ENCODE measurements around the gene STX2.

The STX2 gene

DNA sequence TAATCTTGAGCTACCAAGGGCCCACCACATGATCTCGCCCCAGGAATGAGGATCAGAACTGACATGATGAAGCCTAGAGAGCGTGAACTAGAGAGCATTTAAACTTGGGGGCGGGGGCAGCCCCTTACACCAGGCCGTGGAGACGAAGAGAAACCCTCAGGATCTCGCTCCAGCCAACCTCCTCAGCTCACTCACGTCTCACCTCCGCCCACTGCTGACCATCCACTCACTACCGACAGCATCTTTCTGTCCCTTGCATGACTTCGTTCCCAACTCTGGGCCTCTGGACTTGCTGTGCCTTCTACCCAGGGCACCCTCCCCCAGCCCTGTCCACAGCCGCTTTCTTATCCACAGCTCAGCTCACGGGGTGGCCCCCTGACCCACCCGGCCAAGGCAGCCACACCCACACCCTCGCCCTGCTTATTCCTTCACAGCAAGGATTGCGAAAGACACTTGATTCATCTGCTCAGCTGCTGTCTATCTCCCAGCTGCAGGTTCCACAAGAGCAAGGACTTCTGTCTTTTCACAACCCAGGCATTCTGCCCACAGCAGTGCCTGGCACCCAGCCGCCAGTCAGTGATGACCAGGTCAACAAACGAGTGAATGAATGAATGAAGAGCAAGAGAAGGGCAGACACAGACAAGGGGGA, 6.4 kb downstream of the STX2 start:
- Histone ChIP-seq H3K27me3 (ENCODE audit: insufficient read depth, low read length, poor library complexity, severe bottlenecking) (no peaks in the 10 kb centered on the region), H3K9me3 (ENCODE audit: insufficient read depth, low read depth, low read length) (no peaks in the 10 kb centered on the region), H3K36me3 (ENCODE audit: insufficient read depth, low read length) (no peaks in the 10 kb centered on the region), H3K4me1 (ENCODE audit: insufficient read depth, low read length, poor library complexity, severe bottlenecking) (peaks cover 19% of the 10 kb centered on the region), H3K9me2 (replicated peaks; ENCODE audit: low read depth, low read length) (no peaks in the 10 kb centered on the region), H2AFZ (ENCODE audit: low read length) (no peak overlapping the region), H3K4me2 (ENCODE audit: low read depth, low read length, poor library complexity, severe bottlenecking) (no peak overlapping the region), H3F3A (ENCODE audit: low read depth) (peaks cover 3% of the 10 kb centered on the region; the same call in 1 of the 2 replicates), H4K20me1 (ENCODE audit: insufficient read depth, low read length, poor library complexity, severe bottlenecking) (no peaks in the 10 kb centered on the region), H3K9ac (ENCODE audit: low read depth, low read length, poor library complexity, severe bottlenecking) (no peak overlapping the region), H3K4me3 (ENCODE audit: low read length, poor library complexity, severe bottlenecking) (no peak overlapping the region), H3K79me2 (ENCODE audit: insufficient read depth, low read length) (peaks cover 7% of the 10 kb centered on the region; the same call in 1 of the 2 replicates)
- no peak for TF ChIP-seq EZH2phosphoT487 (IDR thresholded peaks at IDR 0.05; ENCODE audit: borderline replicate concordance)
- TF ChIP-seq, protein P1, sequence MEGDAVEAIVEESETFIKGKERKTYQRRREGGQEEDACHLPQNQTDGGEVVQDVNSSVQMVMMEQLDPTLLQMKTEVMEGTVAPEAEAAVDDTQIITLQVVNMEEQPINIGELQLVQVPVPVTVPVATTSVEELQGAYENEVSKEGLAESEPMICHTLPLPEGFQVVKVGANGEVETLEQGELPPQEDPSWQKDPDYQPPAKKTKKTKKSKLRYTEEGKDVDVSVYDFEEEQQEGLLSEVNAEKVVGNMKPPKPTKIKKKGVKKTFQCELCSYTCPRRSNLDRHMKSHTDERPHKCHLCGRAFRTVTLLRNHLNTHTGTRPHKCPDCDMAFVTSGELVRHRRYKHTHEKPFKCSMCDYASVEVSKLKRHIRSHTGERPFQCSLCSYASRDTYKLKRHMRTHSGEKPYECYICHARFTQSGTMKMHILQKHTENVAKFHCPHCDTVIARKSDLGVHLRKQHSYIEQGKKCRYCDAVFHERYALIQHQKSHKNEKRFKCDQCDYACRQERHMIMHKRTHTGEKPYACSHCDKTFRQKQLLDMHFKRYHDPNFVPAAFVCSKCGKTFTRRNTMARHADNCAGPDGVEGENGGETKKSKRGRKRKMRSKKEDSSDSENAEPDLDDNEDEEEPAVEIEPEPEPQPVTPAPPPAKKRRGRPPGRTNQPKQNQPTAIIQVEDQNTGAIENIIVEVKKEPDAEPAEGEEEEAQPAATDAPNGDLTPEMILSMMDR (conservative IDR thresholded peaks at IDR 0.05; ENCODE audit: low read length) = no peak

DNA sequence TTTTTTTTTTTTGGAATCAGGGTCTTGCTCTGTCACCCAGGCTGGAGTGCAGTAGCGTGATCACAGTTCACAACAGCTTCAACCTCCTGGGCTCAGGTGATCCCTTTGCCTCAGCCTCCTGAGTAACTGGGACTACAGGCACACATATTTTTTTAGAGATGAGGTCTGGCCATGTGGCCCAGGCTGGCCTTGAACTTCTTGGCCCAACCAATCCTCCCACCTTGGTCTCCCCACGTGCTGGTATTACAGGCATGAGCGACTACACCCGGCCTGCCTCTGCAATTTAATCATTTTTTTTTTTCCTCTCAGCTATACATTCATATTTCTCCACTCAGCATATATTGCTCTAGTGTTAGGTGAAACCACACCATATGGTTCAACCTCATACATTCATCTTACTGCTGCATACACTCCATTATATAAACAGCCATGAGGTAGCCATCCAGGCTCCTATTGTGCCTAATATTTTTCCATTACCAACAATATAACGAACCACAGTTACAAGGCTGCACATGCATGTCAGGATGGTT, 7.1 kb downstream of the STX2 start:
- Histone ChIP-seq H3K9ac (ENCODE audit: low read depth, low read length, poor library complexity, severe bottlenecking) (no peak overlapping the region), H3K9me3 (ENCODE audit: insufficient read depth, low read depth, low read length) (no peaks in the 10 kb centered on the region), H3K36me3 (ENCODE audit: insufficient read depth, low read length) (no peaks in the 10 kb centered on the region), H3K4me2 (ENCODE audit: low read depth, low read length, poor library complexity, severe bottlenecking) (no peak overlapping the region), H3F3A (ENCODE audit: low read depth) (peaks cover 3% of the 10 kb centered on the region; the same call in 1 of the 2 replicates), H3K27me3 (ENCODE audit: insufficient read depth, low read length, poor library complexity, severe bottlenecking) (no peaks in the 10 kb centered on the region), H4K20me1 (ENCODE audit: insufficient read depth, low read length, poor library complexity, severe bottlenecking) (no peaks in the 10 kb centered on the region), H3K79me2 (ENCODE audit: insufficient read depth, low read length) (peaks cover 7% of the 10 kb centered on the region; the same call in 1 of the 2 replicates), H3K4me1 (ENCODE audit: insufficient read depth, low read length, poor library complexity, severe bottlenecking) (peaks cover 19% of the 10 kb centered on the region), H3K9me2 (replicated peaks; ENCODE audit: low read depth, low read length) (no peaks in the 10 kb centered on the region), H3K4me3 (ENCODE audit: low read length, poor library complexity, severe bottlenecking) (no peak overlapping the region), H2AFZ (ENCODE audit: low read length) (no peak overlapping the region)
- TF ChIP-seq EZH2phosphoT487 (IDR thresholded peaks at IDR 0.05; ENCODE audit: borderline replicate concordance) = no peak
- TF ChIP-seq, protein P1 (conservative IDR thresholded peaks at IDR 0.05; ENCODE audit: low read length) = no peak

DNA sequence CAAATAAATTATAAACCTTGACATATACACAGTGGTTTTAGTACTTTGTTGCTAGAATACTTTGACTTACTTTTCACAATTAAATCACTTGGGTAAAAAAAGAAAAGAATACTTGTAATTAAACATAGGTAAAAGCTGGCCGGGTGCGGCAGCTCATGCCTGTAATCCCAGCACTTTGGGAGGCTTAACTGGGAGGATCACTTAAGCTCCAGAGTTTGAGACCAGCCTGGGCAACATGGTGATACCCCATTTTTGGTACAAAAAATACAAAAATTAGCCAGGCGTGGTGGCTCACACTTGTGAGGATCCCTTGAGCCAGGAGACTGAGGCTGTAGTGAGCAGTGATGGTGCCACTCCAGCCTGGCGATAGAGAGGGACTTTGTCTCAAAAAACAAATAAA, 7.8 kb downstream of the STX2 start:
- peaks cover 14% of the 10 kb centered on the region for H3K4me1 ChIP-seq (ENCODE audit: insufficient read depth, low read length, poor library complexity, severe bottlenecking)
- no peak overlapping the region for H2AFZ ChIP-seq (ENCODE audit: low read length)
- H3K9me2 ChIP-seq (replicated peaks; ENCODE audit: low read depth, low read length) = no peaks in the 10 kb centered on the region
- no peaks in the 10 kb centered on the region for H4K20me1 ChIP-seq (ENCODE audit: insufficient read depth, low read length, poor library complexity, severe bottlenecking)
- H3K9me3 ChIP-seq (ENCODE audit: insufficient read depth, low read depth, low read length) = no peaks in the 10 kb centered on the region
- no peaks in the 10 kb centered on the region for H3K27me3 ChIP-seq (ENCODE audit: insufficient read depth, low read length, poor library complexity, severe bottlenecking)
- no peak overlapping the region for H3K4me2 ChIP-seq (ENCODE audit: low read depth, low read length, poor library complexity, severe bottlenecking)
- H3K4me3 ChIP-seq (ENCODE audit: low read length, poor library complexity, severe bottlenecking) = no peak overlapping the region
- TF ChIP-seq, protein P1 (conservative IDR thresholded peaks at IDR 0.05; ENCODE audit: low read length) = no peak
- TF ChIP-seq EZH2phosphoT487 (IDR thresholded peaks at IDR 0.05; ENCODE audit: borderline replicate concordance) = no peak
- no peaks in the 10 kb centered on the region; the same call in 1 of the 2 replicates for H3F3A ChIP-seq (ENCODE audit: low read depth)
- H3K79me2 ChIP-seq (ENCODE audit: insufficient read depth, low read length) = peaks cover 7% of the 10 kb centered on the region; the same call in 1 of the 2 replicates
- H3K36me3 ChIP-seq (ENCODE audit: insufficient read depth, low read length) = no peaks in the 10 kb centered on the region
- no peak overlapping the region for H3K9ac ChIP-seq (ENCODE audit: low read depth, low read length, poor library complexity, severe bottlenecking)

All from Loucy (cell line).